GM12878 (cell line): ENCODE results near the gene SSRP1. TPM values are rescaled to one million over a fixed set of nuclear protein-coding genes. Genes with fewer than 3 reads are reported as not detected.

ENCODE experiments used
- ATAC-seq: fragments of 200-7000 bp; cut with Tn5 transposase; 3 replicates; pipeline ENCODE4 v1.9.1; 2020; ENCODE audit warnings: mild to moderate bottlenecking, moderate library complexity
- BruUV-seq: library from RNA; stranded (reverse); fragments of 400-500 nt; replicated peaks from 2 replicates; lab custom pipeline; 2021; lab: Mats Ljungman, UMichigan
- CTCF ChIA-PET: fragments of 300-600 bp; sonication (Branson Sonifier 250); formaldehyde crosslinking; extraction: SDS; loops from one replicate; lab custom pipeline; 2021; ENCODE audit warnings: inconsistent platforms; lab: Yijun Ruan, JAX
- POLR2A ChIA-PET: fragments of 350-600 bp; formaldehyde crosslinking; extraction: SDS; loops from one replicate; lab custom pipeline; 2021; ENCODE audit warnings: inconsistent platforms; lab: Charles Lee
- RAD21 ChIA-PET: fragments of 300-600 bp; sonication (Branson Sonifier 250); formaldehyde crosslinking; loops from one replicate; lab custom pipeline; 2023; ENCODE audit warnings: antibody characterized with exemption; ENCODE audit not compliant: unreplicated experiment; lab: Charles Lee
- SMC1A ChIA-PET: fragments of 300-600 bp; sonication (Branson Sonifier 250); formaldehyde crosslinking; loops from one replicate; lab custom pipeline; 2023; ENCODE audit not compliant: unreplicated experiment, uncharacterized antibody; lab: Charles Lee
- DNase-seq: peaks from one replicate; pipeline ENCODE4 v3.0.0-alpha.2; 2011; ENCODE audit warnings: low read depth, low spot score
- FAIRE-seq: peaks from 3 replicates; lab custom pipeline; 2011; peaks lifted over from hg19 to GRCh38; lab: Jason Lieb, UNC
- H2AFZ ChIP-seq: 2 replicates; pipeline ENCODE4 v1.6.0; 2011; ENCODE audit warnings: low read depth, low read length, control low read depth; ENCODE audit not compliant: control insufficient read depth
- H3K27ac ChIP-seq: 2 replicates; pipeline ENCODE4 v1.5.1; 2011; ENCODE audit warnings: control low read depth; ENCODE audit not compliant: control insufficient read depth, insufficient read depth
- H3K27me3 ChIP-seq, 2 experiments: replicated peaks in 1 of 2; 2 replicates each; pipeline versions ENCODE4 v1.6.0 to v1.6.1; 2011; ENCODE audit warnings: low read length in 1 of 2; ENCODE audit not compliant: control insufficient read depth in 2 of 2, insufficient read depth in 2 of 2
- H3K36me3 ChIP-seq, 2 experiments: 2 replicates each; pipeline ENCODE4 v1.5.1; 2011; ENCODE audit warnings: low read length in 1 of 2; ENCODE audit not compliant: control insufficient read depth in 2 of 2, insufficient read depth in 2 of 2
- H3K4me1 ChIP-seq: 2 replicates; pipeline ENCODE4 v1.6.1; 2011; ENCODE audit warnings: mild to moderate bottlenecking, low read length, moderate library complexity, mixed read lengths; ENCODE audit not compliant: control insufficient read depth, insufficient read depth
- H3K4me2 ChIP-seq: 2 replicates; pipeline ENCODE4 v1.6.0; 2011; ENCODE audit warnings: control low read depth; ENCODE audit not compliant: control insufficient read depth, insufficient read depth
- H3K4me3 ChIP-seq: fragments of 200-600 bp; sonication (generic); 2 replicates; pipeline ENCODE4 v1.5.1; 2016
- H3K79me2 ChIP-seq: 2 replicates; pipeline ENCODE4 v1.6.0; 2011; ENCODE audit warnings: low read length; ENCODE audit not compliant: control insufficient read depth, insufficient read depth
- H3K9ac ChIP-seq: 2 replicates; pipeline ENCODE4 v1.8.0; 2011; ENCODE audit warnings: low read length, control low read depth, mixed read lengths; ENCODE audit not compliant: control insufficient read depth, insufficient read depth
- H3K9me3 ChIP-seq: replicated peaks from 3 replicates; pipeline ENCODE4 v1.5.1; 2011; ENCODE audit warnings: mild to moderate bottlenecking, low read length; ENCODE audit not compliant: control insufficient read depth, insufficient read depth
- H4K20me1 ChIP-seq: 2 replicates; pipeline ENCODE4 v1.6.0; 2011; ENCODE audit not compliant: control insufficient read depth, insufficient read depth
- BACH1 ChIP-seq: fragments of 450-650 bp; IDR thresholded peaks from 2 replicates; pipeline ENCODE4 v1.6.1; 2017; ENCODE audit warnings: mild to moderate bottlenecking, borderline replicate concordance
- E2F4 ChIP-seq: IDR thresholded peaks from 2 replicates; pipeline ENCODE4 v1.6.1; 2012; ENCODE audit warnings: low read depth, low read length, improper control_type of control experiment
- E2F8 ChIP-seq: fragments of 450-650 bp; IDR thresholded peaks from 2 replicates; pipeline ENCODE4 v1.6.1; 2018; ENCODE audit warnings: mild to moderate bottlenecking, low read depth, moderate library complexity; ENCODE audit not compliant: partially characterized antibody
- ELK1 ChIP-seq: IDR thresholded peaks from 2 replicates; pipeline ENCODE4 v1.6.1; 2012; ENCODE audit warnings: low read depth, low read length, improper control_type of control experiment
- KAT2A ChIP-seq: conservative IDR thresholded peaks from 2 replicates; pipeline ENCODE4 v1.6.1; 2011; ENCODE audit warnings: low read depth, low read length; ENCODE audit not compliant: control insufficient read depth
- MEF2A ChIP-seq: IDR thresholded peaks from 2 replicates; pipeline ENCODE4 v1.6.1; 2011; ENCODE audit warnings: low read depth, mild to moderate bottlenecking, low read length, moderate library complexity; ENCODE audit not compliant: insufficient read depth
- MEF2B ChIP-seq: fragments of 450-650 bp; IDR thresholded peaks from 2 replicates; pipeline ENCODE4 v1.6.1; 2018; ENCODE audit warnings: mild to moderate bottlenecking, moderate library complexity; ENCODE audit not compliant: partially characterized antibody, poor library complexity, severe bottlenecking
- POLR2AphosphoS5 ChIP-seq: IDR thresholded peaks from 2 replicates; pipeline ENCODE4 v1.6.1; 2011; ENCODE audit warnings: mild to moderate bottlenecking, low read length, inconsistent platforms
- POU2F2 ChIP-seq: IDR thresholded peaks from 3 replicates; pipeline ENCODE4 v1.6.1; 2011; ENCODE audit warnings: low read depth, mild to moderate bottlenecking, low read length, borderline replicate concordance
- SMAD5 ChIP-seq: IDR thresholded peaks from 2 replicates; pipeline ENCODE4 v1.6.1; 2016; ENCODE audit warnings: antibody characterized with exemption, low read depth
- TAF1 ChIP-seq: IDR thresholded peaks from 2 replicates; pipeline ENCODE4 v1.6.1; 2011; ENCODE audit warnings: mild to moderate bottlenecking, low read depth, low read length, borderline replicate concordance
- TARDBP ChIP-seq: IDR thresholded peaks from 2 replicates; pipeline ENCODE4 v1.6.1; 2016; ENCODE audit warnings: borderline replicate concordance
- WRNIP1 ChIP-seq: IDR thresholded peaks from 2 replicates; pipeline ENCODE4 v1.6.1; 2011; ENCODE audit warnings: low read depth, low read length, improper control_type of control experiment, borderline replicate concordance
- WGBS: methylation state at CpG from one replicate; pipeline ENCODE4 v1.1.6; 2016; ENCODE audit warnings: low lambda C conversion rate; ENCODE audit not compliant: insufficient replicate concordance, insufficient coverage; ENCODE audit errors: missing lambda C conversion rate; 5-methylcytosine and 5-hydroxymethylcytosine counted together
- in situ Hi-C: fragments of 300-500 bp; cut with MboI; formaldehyde crosslinking; loops from 9 replicates; pipeline ENCODE4 v1.14.3; 2018; ENCODE audit warnings: mixed read lengths
- intact Hi-C: fragments of 100-400 bp; cut with micrococcal nuclease; formaldehyde crosslinking; loops from one replicate; pipeline ENCODE4 v1.14.2; 2022; ENCODE audit not compliant: unreplicated experiment
- polyA plus RNA-seq, 11 experiments: library from polyadenylated mRNA; depleted of rRNA in 4 of 11; unstranded in 6 of 11; stranded (reverse) in 5 of 11; fragments of >200 nt; fragmentation: Nextera tagmentation in 4 of 11; fragmentation: Illumina TruSeq in 1 of 11; extraction: Ambion mirVana in 4 of 11; extraction: Trizol in 1 of 11; gene quantifications; 1 replicate in 1 of 11; 2 replicates in 10 of 11; pipeline versions ENCODE4 v1.2.1 to v1.2.3, GENCODE V29; 2011 to 2016; ENCODE audit warnings: inconsistent platforms in 2 of 11, missing spikeins in 2 of 11, low read depth in 1 of 11
- total RNA-seq, 4 experiments: library from RNA; depleted of rRNA in 3 of 4; stranded (reverse); fragments of >200 nt in 3 of 4; fragmentation: Illumina TruSeq in 1 of 4; extraction: Trizol in 1 of 4; gene quantifications; 2 replicates each; pipeline versions ENCODE4 v1.2.1 to v1.2.3, GENCODE V29; 2013 to 2021
- TF ChIP-seq, protein P1 (sequence below): fragments of 450-650 bp; IDR thresholded peaks from 2 replicates; pipeline ENCODE4 v1.6.1; 2017; ENCODE audit warnings: mild to moderate bottlenecking, moderate library complexity

Gene SSRP1
- total and polyA plus RNA-seq, 10 of the 15 experiments (the other 5 are each of a cell fraction or from before 2014, with no cell fraction given) = 73.6 to 279 (median 138) TPM

- TF ChIP-seq, protein P1, sequence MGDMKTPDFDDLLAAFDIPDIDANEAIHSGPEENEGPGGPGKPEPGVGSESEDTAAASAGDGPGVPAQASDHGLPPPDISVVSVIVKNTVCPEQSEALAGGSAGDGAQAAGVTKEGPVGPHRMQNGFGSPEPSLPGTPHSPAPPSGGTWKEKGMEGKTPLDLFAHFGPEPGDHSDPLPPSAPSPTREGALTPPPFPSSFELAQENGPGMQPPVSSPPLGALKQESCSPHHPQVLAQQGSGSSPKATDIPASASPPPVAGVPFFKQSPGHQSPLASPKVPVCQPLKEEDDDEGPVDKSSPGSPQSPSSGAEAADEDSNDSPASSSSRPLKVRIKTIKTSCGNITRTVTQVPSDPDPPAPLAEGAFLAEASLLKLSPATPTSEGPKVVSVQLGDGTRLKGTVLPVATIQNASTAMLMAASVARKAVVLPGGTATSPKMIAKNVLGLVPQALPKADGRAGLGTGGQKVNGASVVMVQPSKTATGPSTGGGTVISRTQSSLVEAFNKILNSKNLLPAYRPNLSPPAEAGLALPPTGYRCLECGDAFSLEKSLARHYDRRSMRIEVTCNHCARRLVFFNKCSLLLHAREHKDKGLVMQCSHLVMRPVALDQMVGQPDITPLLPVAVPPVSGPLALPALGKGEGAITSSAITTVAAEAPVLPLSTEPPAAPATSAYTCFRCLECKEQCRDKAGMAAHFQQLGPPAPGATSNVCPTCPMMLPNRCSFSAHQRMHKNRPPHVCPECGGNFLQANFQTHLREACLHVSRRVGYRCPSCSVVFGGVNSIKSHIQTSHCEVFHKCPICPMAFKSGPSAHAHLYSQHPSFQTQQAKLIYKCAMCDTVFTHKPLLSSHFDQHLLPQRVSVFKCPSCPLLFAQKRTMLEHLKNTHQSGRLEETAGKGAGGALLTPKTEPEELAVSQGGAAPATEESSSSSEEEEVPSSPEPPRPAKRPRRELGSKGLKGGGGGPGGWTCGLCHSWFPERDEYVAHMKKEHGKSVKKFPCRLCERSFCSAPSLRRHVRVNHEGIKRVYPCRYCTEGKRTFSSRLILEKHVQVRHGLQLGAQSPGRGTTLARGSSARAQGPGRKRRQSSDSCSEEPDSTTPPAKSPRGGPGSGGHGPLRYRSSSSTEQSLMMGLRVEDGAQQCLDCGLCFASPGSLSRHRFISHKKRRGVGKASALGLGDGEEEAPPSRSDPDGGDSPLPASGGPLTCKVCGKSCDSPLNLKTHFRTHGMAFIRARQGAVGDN = no peak
- TF ChIP-seq POU2F2 (no peak), WRNIP1 (no peak), TARDBP (no peak), MEF2B (no peak)
Observed at GRCh38 chr11:57353852-57354251, 18.2 kb upstream of the SSRP1 start (continued).

- no TSS peak for BruUV-seq
- Histone ChIP-seq H3K9ac (no peak overlapping the region), H3K4me2 (no peak overlapping the region), H4K20me1 (no peaks in the 10 kb centered on the region), H3K4me1 (no peaks in the 10 kb centered on the region), H2AFZ (no peak overlapping the region), H3K9me3 (no peaks in the 10 kb centered on the region; the same call in 2 of the 3 replicates), H3K36me3 (no peaks in the 10 kb centered on the region), H3K27me3 (peaks cover 0 to 1% of the 10 kb centered on the region in 2 experiments; a peak in 1 of 4 replicates), H3K4me3 (no peak overlapping the region), H3K79me2 (no peaks in the 10 kb centered on the region), H3K27ac (no peak overlapping the region)
- WGBS = 47% methylated on average over 4 of the region's 4 CpGs
- ATAC-seq (no peak), DNase-seq (no peak), FAIRE-seq (no peak)
- CTCF ChIA-PET = interaction anchor here (0.6 to 2.5 kb wide), 7 partner anchors 9 to 288 kb away, joined by 3 to 17 read pairs (median 3); no protein-coding TSS in a partner anchor
- intact Hi-C loops (no loop called here), in situ Hi-C loops (no loop called here)
- SMC1A ChIA-PET = interaction anchor here (0.7 to 2.3 kb wide), 7 partner anchors 9 to 288 kb away, joined by 3 to 5 read pairs (median 4); no protein-coding TSS in a partner anchor
- RAD21 ChIA-PET = interaction anchor here (0.6 kb wide), 2 partner anchors 103 to 375 kb away, joined by 3 to 4 read pairs; no protein-coding TSS in a partner anchor
- POLR2A ChIA-PET = interaction anchor here (0.6 kb wide), 1 partner anchor 867 kb away, joined by 5 read pairs; no protein-coding TSS in a partner anchor
- no peak for TF ChIP-seq BACH1
- no peak for TF ChIP-seq SMAD5
- TF ChIP-seq POLR2AphosphoS5 = no peak
- no peak for TF ChIP-seq ELK1
- no peak for TF ChIP-seq KAT2A
- TF ChIP-seq MEF2A = no peak
- TF ChIP-seq E2F8 = no peak
- no peak for TF ChIP-seq TAF1
- no peak for TF ChIP-seq E2F4
Observed at GRCh38 chr11:57353446-57353845, 17.8 kb upstream of the SSRP1 start.
